Tibial nerve (tissue), 4 donors: ENCODE results near the gene RAP1A. TPM values are rescaled to one million over a fixed set of nuclear protein-coding genes. Genes with fewer than 3 reads are reported as not detected.
A peak's percentile ranks its signal among the peaks of the same experiment; 100 is the strongest.

Experiments used
- DNase-seq, 2 donors: peaks; one replicate each; pipeline ENCODE4 v3.0.0-alpha.2; 2019; ENCODE audit warnings: low spot score in 2 of 2
- H3K27ac ChIP-seq, 4 donors: fragments of 200-600 bp; sonication (generic) in 3 of 4; one replicate each; pipeline ENCODE4 v1.5.1; 2017 to 2019; ENCODE audit warnings: mild to moderate bottlenecking in 1 of 4
- H3K27me3 ChIP-seq, 2 donors: fragments of 200-600 bp; sonication (generic) in 1 of 2; one replicate each; pipeline versions ENCODE4 v1.5.1 to v1.6.0; 2017 to 2019
- H3K36me3 ChIP-seq, 3 donors: fragments of 200-600 bp; sonication (generic); one replicate each; pipeline ENCODE4 v1.5.1; 2018 to 2019
- H3K4me1 ChIP-seq, 4 donors: fragments of 200-600 bp; sonication (generic) in 3 of 4; one replicate each; pipeline ENCODE4 v1.5.1; 2017 to 2019
- H3K4me3 ChIP-seq, 4 donors: fragments of 200-600 bp; sonication (generic) in 3 of 4; one replicate each; pipeline ENCODE4 v1.5.1; 2017 to 2019; ENCODE audit warnings: mild to moderate bottlenecking in 1 of 4, moderate library complexity in 1 of 4
- H3K9me3 ChIP-seq, 4 donors: fragments of 200-600 bp; sonication (generic) in 3 of 4; one replicate each; pipeline ENCODE4 v1.5.1; 2017 to 2019
- CTCF ChIP-seq, 5 experiments: fragments of 200-600 bp in 3 of 5; fragments of 450-650 bp in 2 of 5; sonication (generic) in 3 of 5; IDR thresholded peaks; one replicate each; pipeline ENCODE4 v1.5.1; 2016 to 2019; ENCODE audit warnings: antibody characterized with exemption in 5 of 5, mild to moderate bottlenecking in 3 of 5, moderate library complexity in 2 of 5
- EP300 ChIP-seq, 2 donors: sonication (generic); formaldehyde crosslinking; IDR thresholded peaks; one replicate each; pipeline ENCODE4 v1.6.1; 2017; ENCODE audit warnings: antibody characterized with exemption in 2 of 2, mild to moderate bottlenecking in 1 of 2
- POLR2A ChIP-seq, 2 donors: fragments of 450-650 bp; IDR thresholded peaks; one replicate each; pipeline ENCODE4 v1.6.1; 2017; ENCODE audit warnings: antibody characterized with exemption in 2 of 2, mild to moderate bottlenecking in 2 of 2, moderate library complexity in 2 of 2
- WGBS, 2 donors: methylation state at CpG; one replicate each; pipeline ENCODE4 v1.1.5; 2018; 5-methylcytosine and 5-hydroxymethylcytosine counted together
- total RNA-seq, 4 donors: library from RNA; depleted of rRNA; stranded (reverse); fragments of >200 nt; gene quantifications; one replicate each; pipeline ENCODE4 v1.1.0, GENCODE V29; 2016

Gene RAP1A
- total RNA-seq, 4 donors from 2014 or later, result 45.5 to 48.7 (median 46.8) TPM

GRCh38 chr1:111649648-111650047 lies 30.1 kb downstream of the RAP1A start:
- Histone ChIP-seq H3K36me3 (peaks cover 0 to 11% (median 0%) of the 10 kb centered on the region in 3 donors), H3K9me3 (no peaks in the 10 kb centered on the region), H3K4me1 (peaks cover 0 to 48% (median 14%) of the 10 kb centered on the region in 4 donors), H3K27me3 (no peaks in the 10 kb centered on the region), H3K4me3 (no peak overlapping the region), H3K27ac (no peak overlapping the region)
- TF ChIP-seq POLR2A (IDR thresholded peaks at IDR 0.05) (no peak), EP300 (IDR thresholded peaks at IDR 0.05) (no peak), CTCF (IDR thresholded peaks at IDR 0.05) (no peak)
- WGBS, 2 donors, result 45 to 50% methylated on average over 1 of the region's 1 CpG
- no peak for DNase-seq

GRCh38 chr1:111653709-111654108 lies 34.1 kb downstream of the RAP1A start:
- peaks cover 0 to 66% (median 23%) of the 10 kb centered on the region in 4 donors for H3K4me1 ChIP-seq

GRCh38 chr1:111654839-111655238 lies 35.2 kb downstream of the RAP1A start:
- Histone ChIP-seq H3K36me3 (no peaks in the 10 kb centered on the region), H3K9me3 (no peaks in the 10 kb centered on the region), H3K4me1 (peaks cover 0 to 66% (median 23%) of the 10 kb centered on the region in 4 donors), H3K27ac (peak overlapping the region in 1 of 4 donors; percentile 8), H3K4me3 (no peak overlapping the region), H3K27me3 (no peaks in the 10 kb centered on the region)
- no peak for DNase-seq
- TF ChIP-seq EP300 (IDR thresholded peaks at IDR 0.05) (no peak), CTCF (IDR thresholded peaks at IDR 0.05) (no peak), POLR2A (IDR thresholded peaks at IDR 0.05) (no peak)
- 67 to 69% methylated on average over 4 of the region's 4 CpGs for WGBS, 2 donors

More at GRCh38 chr1:111653709-111654108, 34.1 kb downstream of the RAP1A start:
- DNase-seq, result no peak
- no peak for TF ChIP-seq POLR2A (IDR thresholded peaks at IDR 0.05)
- TF ChIP-seq EP300 (IDR thresholded peaks at IDR 0.05), result no peak
- TF ChIP-seq CTCF (IDR thresholded peaks at IDR 0.05), result no peak
- Histone ChIP-seq H3K4me3 (no peak overlapping the region), H3K9me3 (no peaks in the 10 kb centered on the region), H3K36me3 (peaks cover 0 to 5% (median 0%) of the 10 kb centered on the region in 3 donors), H3K27me3 (no peaks in the 10 kb centered on the region), H3K27ac (no peak overlapping the region)
- WGBS, 2 donors, result 83 to 89% methylated on average over 1 of the region's 1 CpG

- Histone ChIP-seq H3K36me3 (no peaks in the 10 kb centered on the region), H3K27ac (peak overlapping the region in 3 of 4 donors; percentile 15 to 73 (median 38)), H3K4me1 (peaks cover 0 to 77% (median 37%) of the 10 kb centered on the region in 4 donors), H3K9me3 (no peaks in the 10 kb centered on the region), H3K4me3 (no peak overlapping the region), H3K27me3 (no peaks in the 10 kb centered on the region)
- DNase-seq, result peak in 1 of 2 donors; percentile 63
- TF ChIP-seq EP300 (IDR thresholded peaks at IDR 0.05) (peak in 1 of 2 donors; percentile 61), POLR2A (IDR thresholded peaks at IDR 0.05) (no peak), CTCF (IDR thresholded peaks at IDR 0.05) (peak; percentile 39 to 73 (median 55))
- 38 to 46% methylated on average over 5 of the region's 5 CpGs for WGBS, 2 donors
These were observed 36.8 kb downstream of the RAP1A start for GRCh38 chr1:111656086-111657017.

GRCh38 chr1:111658622-111659021 lies 39.0 kb downstream of the RAP1A start:
- WGBS, 2 donors, result 53 to 65% methylated on average over 5 of the region's 5 CpGs
- Histone ChIP-seq H3K4me3 (no peak overlapping the region), H3K9me3 (no peaks in the 10 kb centered on the region), H3K27me3 (no peaks in the 10 kb centered on the region), H3K36me3 (no peaks in the 10 kb centered on the region), H3K4me1 (peaks cover 0 to 78% (median 37%) of the 10 kb centered on the region in 4 donors), H3K27ac (no peak overlapping the region)
- no peak for TF ChIP-seq EP300 (IDR thresholded peaks at IDR 0.05)
- TF ChIP-seq CTCF (IDR thresholded peaks at IDR 0.05), result no peak
- no peak for TF ChIP-seq POLR2A (IDR thresholded peaks at IDR 0.05)
- no peak for DNase-seq
